Panc1 (cell line): ENCODE data around the gene TMTC1. TPM values are rescaled to one million over a fixed set of nuclear protein-coding genes. Genes with fewer than 3 reads are reported as not detected.

Source experiments
- ATAC-seq: fragments of 200-7000 bp; cut with Tn5 transposase; 2 replicates; pipeline ENCODE4 v1.9.1; 2020; ENCODE audit warnings: mild to moderate bottlenecking, moderate library complexity
- BruUV-seq: library from RNA; stranded (reverse); fragments of 400-500 nt; replicated peaks from 2 replicates; lab custom pipeline; 2021; lab: Mats Ljungman, UMichigan
- CTCF ChIA-PET: fragments of 300-600 bp; sonication (Branson Sonifier 250); formaldehyde crosslinking; loops from one replicate; lab custom pipeline; 2022; ENCODE audit warnings: antibody characterized with exemption; lab: Charles Lee
- POLR2A ChIA-PET: fragments of 300-600 bp; sonication (Branson Sonifier 250); formaldehyde crosslinking; loops from one replicate; lab custom pipeline; 2022; ENCODE audit warnings: antibody characterized with exemption; lab: Charles Lee
- DNase-seq: peaks from one replicate; pipeline ENCODE4 v3.0.0-alpha.2; 2010; ENCODE audit warnings: low read depth, low spot score
- H3K27ac ChIP-seq: 2 replicates; pipeline ENCODE4 v1.5.1; 2011; ENCODE audit warnings: mild to moderate bottlenecking, low read length, inconsistent platforms
- H3K27me3 ChIP-seq: fragments of 200-500 bp; sonication (Bioruptor generic); 2 replicates; pipeline ENCODE4 v1.6.0; 2014; ENCODE audit warnings: low read length, inconsistent platforms; ENCODE audit not compliant: control insufficient read depth, insufficient read depth
- H3K36me3 ChIP-seq: fragments of 200-500 bp; sonication (Bioruptor generic); 2 replicates; pipeline ENCODE4 v1.5.1; 2014; ENCODE audit warnings: inconsistent platforms, mild to moderate bottlenecking, low read length, moderate library complexity; ENCODE audit not compliant: control insufficient read depth, insufficient read depth
- H3K4me1 ChIP-seq: 2 replicates; pipeline ENCODE4 v1.5.1; 2011; ENCODE audit warnings: inconsistent platforms, mild to moderate bottlenecking, low read length, moderate library complexity; ENCODE audit not compliant: control insufficient read depth, insufficient read depth
- H3K4me3 ChIP-seq, 2 experiments: 2 replicates each; pipeline ENCODE4 v1.5.1; 2011 to 2012; ENCODE audit warnings: low read depth in 2 of 2, low read length in 2 of 2, mild to moderate bottlenecking in 2 of 2, inconsistent platforms in 1 of 2, moderate library complexity in 1 of 2
- H3K9me3 ChIP-seq: fragments of 200-500 bp; sonication (Bioruptor generic); 2 replicates; pipeline ENCODE4 v1.5.1; 2014; ENCODE audit warnings: low read depth, mild to moderate bottlenecking, inconsistent platforms, low read length, moderate library complexity; ENCODE audit not compliant: control insufficient read depth, insufficient read depth
- CTCF ChIP-seq: fragments of 450-650 bp; IDR thresholded peaks from 2 replicates; pipeline ENCODE4 v1.5.1; 2017; ENCODE audit warnings: mild to moderate bottlenecking
- POLR2AphosphoS5 ChIP-seq: IDR thresholded peaks from 2 replicates; pipeline ENCODE4 v1.6.1; 2012; ENCODE audit warnings: mild to moderate bottlenecking, low read depth, low read length, moderate library complexity
- REST ChIP-seq, 2 experiments: IDR thresholded peaks; 2 replicates each; pipeline ENCODE4 v1.6.1; 2011 to 2012; ENCODE audit warnings: low read depth in 2 of 2, control low read depth in 1 of 2, low read length in 1 of 2, mild to moderate bottlenecking in 1 of 2, moderate library complexity in 1 of 2; ENCODE audit not compliant: insufficient read depth in 1 of 2
- SIN3A ChIP-seq: IDR thresholded peaks from 2 replicates; pipeline ENCODE4 v1.6.1; 2012; ENCODE audit warnings: low read depth, mild to moderate bottlenecking, low read length, moderate library complexity, borderline replicate concordance; ENCODE audit not compliant: insufficient read depth
- TCF7L2 ChIP-seq: IDR thresholded peaks from 2 replicates; pipeline ENCODE4 v1.6.1; 2011; ENCODE audit warnings: mild to moderate bottlenecking, low read depth, low read length, inconsistent platforms
- in situ Hi-C: cut with HindIII; loops from 2 replicates; pipeline ENCODE4 v1.10.0; 2016; ENCODE audit warnings: low sequenced_read_pairs, low pct_unique_long_range_greater_than_20kb
- intact Hi-C: fragments of 100-400 bp; cut with micrococcal nuclease; formaldehyde crosslinking; loops from one replicate; pipeline ENCODE4 v1.10.0; 2022; ENCODE audit not compliant: unreplicated experiment
- total RNA-seq: library from RNA; stranded (reverse); gene quantifications from one replicate; pipeline ENCODE4 v1.2.1, GENCODE V29; 2021; ENCODE audit not compliant: unreplicated experiment

The TMTC1 gene
- total RNA-seq, 1 experiment from 2014 or later: 0.28 TPM

- ATAC-seq (no peak), DNase-seq (no peak)
- H3K27ac ChIP-seq: no peak overlapping the region
- H3K4me3 ChIP-seq: no peak overlapping the region
- 0 out of 2 replicates have a peak, but pooled peaks cover 8% of the 10 kb centered on the region for H3K27me3 ChIP-seq
- in situ Hi-C loops (no loop called here), intact Hi-C loops (no loop called here)
- BruUV-seq: no TSS peak
- TF ChIP-seq TCF7L2: no peak
- TF ChIP-seq SIN3A: no peak
- no peak for TF ChIP-seq POLR2AphosphoS5
- TF ChIP-seq REST (IDR thresholded peaks at IDR 0.05; ENCODE audit: insufficient read depth in 1 of 2, low read depth in 2 of 2, low read length in 1 of 2): no peak
- TF ChIP-seq CTCF: no peak
- ChIA-PET CTCF (no interaction called here), POLR2A (no interaction called here)
- no peaks in the 10 kb centered on the region for H3K9me3 ChIP-seq
- no peaks in the 10 kb centered on the region for H3K4me1 ChIP-seq
- no peaks in the 10 kb centered on the region for H3K36me3 ChIP-seq
These were observed 184.4 kb downstream of the TMTC1 start for GRCh38 chr12:29599381-29599780.

DNA sequence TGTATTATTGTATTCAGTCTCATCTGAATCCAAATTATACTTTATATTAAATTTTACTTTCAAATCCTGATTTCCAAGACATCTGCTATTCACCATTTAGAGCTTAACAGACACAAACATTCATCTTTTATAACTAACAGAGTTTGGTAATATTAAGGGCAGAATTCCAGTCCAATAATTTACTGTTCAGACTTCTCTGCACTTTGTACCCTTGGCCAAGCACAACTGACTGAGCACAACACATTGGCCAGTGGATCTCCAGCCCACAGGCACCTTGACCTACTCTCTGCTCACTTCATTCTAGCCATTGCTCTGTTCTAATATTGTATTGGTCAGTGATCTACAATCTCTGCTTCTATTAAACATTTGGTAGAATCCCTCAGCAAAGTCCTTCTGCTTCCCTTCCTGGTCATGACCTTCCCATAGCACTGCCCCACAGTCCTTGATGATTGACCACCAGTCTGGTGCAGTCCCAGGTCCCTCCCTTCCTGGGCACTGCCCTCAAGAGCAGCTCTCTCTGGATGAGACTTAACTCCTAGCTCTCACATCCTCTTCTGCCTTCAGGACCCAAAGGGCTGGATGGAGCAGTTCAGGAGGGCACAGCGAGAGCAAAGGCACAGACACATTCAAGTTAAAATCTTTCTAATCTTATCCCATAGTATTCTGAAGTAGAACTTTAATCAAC lies 188.5 kb downstream of the TMTC1 start:
- no peak for DNase-seq
- TF ChIP-seq POLR2AphosphoS5 (no peak), REST (IDR thresholded peaks at IDR 0.05; ENCODE audit: insufficient read depth in 1 of 2, low read depth in 2 of 2, low read length in 1 of 2) (no peak), CTCF (no peak), SIN3A (no peak), TCF7L2 (no peak)
- BruUV-seq: no TSS peak
- ATAC-seq: no peak
- Histone ChIP-seq H3K4me3 (no peak overlapping the region), H3K36me3 (no peaks in the 10 kb centered on the region), H3K9me3 (no peaks in the 10 kb centered on the region), H3K27ac (no peak overlapping the region), H3K4me1 (no peaks in the 10 kb centered on the region), H3K27me3 (peaks cover 7% of the 10 kb centered on the region; the same call in 1 of the 2 replicates)
- in situ Hi-C loops: no loop called here
- ChIA-PET POLR2A (no interaction called here), CTCF (interaction anchor here (0.6 kb wide), 1 partner anchor 22 kb away, joined by 3 read pairs; no protein-coding TSS in a partner anchor)
- intact Hi-C loops: no loop called here
